OCI-LY3 (cell line): Measurements from ENCODE around the gene COG1.
A peak's percentile ranks its signal among the peaks of the same experiment; 100 is the strongest.

Experiments used
- H2AFZ ChIP-seq: fragments of 200-600, 300-600 bp; shearing (Covaris generic); 2 replicates; pipeline ENCODE4 v1.6.0; 2014; ENCODE audit warnings: antibody characterized with exemption, low read depth, low read length
- H3K27ac ChIP-seq: fragments of 200-600, 300-600 bp; sonication (generic); 2 replicates; pipeline ENCODE4 v1.5.1; 2014; ENCODE audit warnings: mild to moderate bottlenecking, low read length, moderate library complexity, mixed read lengths
- H3K27me3 ChIP-seq: fragments of 200-600, 300-600 bp; sonication (generic); 2 replicates; pipeline ENCODE4 v1.6.1; 2014; ENCODE audit warnings: low read depth, low read length, mixed read lengths
- H3K36me3 ChIP-seq: fragments of 200-600, 300-600 bp; sonication (generic); replicated peaks from 2 replicates; pipeline ENCODE3; 2014; ENCODE audit warnings: low read depth, low read length, mixed read lengths
- H3K4me1 ChIP-seq: fragments of 300-600, 200-600 bp; sonication (generic); 2 replicates; pipeline ENCODE4 v1.6.1; 2014; ENCODE audit warnings: low read length, mixed read lengths
- H3K4me2 ChIP-seq: fragments of 200-600, 300-600 bp; sonication (generic); 2 replicates; pipeline ENCODE4 v1.6.1; 2014; ENCODE audit warnings: low read length, mixed read lengths
- H3K4me3 ChIP-seq: fragments of 300-600, 200-600 bp; sonication (generic); 2 replicates; pipeline ENCODE4 v1.5.1; 2014; ENCODE audit warnings: antibody characterized with exemption, mild to moderate bottlenecking, low read length, moderate library complexity
- H3K79me2 ChIP-seq: fragments of 300-600, 200-600 bp; shearing (Covaris generic); 2 replicates; pipeline ENCODE4 v1.6.1; 2014; ENCODE audit warnings: mild to moderate bottlenecking, low read length, mixed read lengths
- H3K9ac ChIP-seq: fragments of 300-600, 200-600 bp; shearing (Covaris generic); 2 replicates; pipeline ENCODE4 v1.6.0; 2014; ENCODE audit warnings: mild to moderate bottlenecking, low read length, moderate library complexity
- H3K9me3 ChIP-seq: fragments of 200-600, 300-600 bp; shearing (Covaris generic); 2 replicates; pipeline ENCODE4 v1.6.1; 2014; ENCODE audit warnings: low read length, mixed read lengths; ENCODE audit not compliant: insufficient read depth
- H4K20me1 ChIP-seq: fragments of 200-600, 300-600 bp; sonication (generic); 2 replicates; pipeline ENCODE4 v1.6.1; 2016; ENCODE audit warnings: low read length, mixed read lengths; ENCODE audit not compliant: insufficient read depth
- EZH2phosphoT487 ChIP-seq: fragments of 200-600 bp; shearing (Covaris generic); IDR thresholded peaks from 2 replicates; pipeline ENCODE4 v1.6.1; 2018; ENCODE audit warnings: antibody characterized with exemption, mixed run types, low read depth
- TF ChIP-seq, protein P1 (sequence below): fragments of 200-600, 300-600 bp; sonication (generic); IDR thresholded peaks from 2 replicates; pipeline ENCODE4 v1.5.1; 2014; ENCODE audit warnings: antibody characterized with exemption, low read length, low read depth

The COG1 gene

DNA sequence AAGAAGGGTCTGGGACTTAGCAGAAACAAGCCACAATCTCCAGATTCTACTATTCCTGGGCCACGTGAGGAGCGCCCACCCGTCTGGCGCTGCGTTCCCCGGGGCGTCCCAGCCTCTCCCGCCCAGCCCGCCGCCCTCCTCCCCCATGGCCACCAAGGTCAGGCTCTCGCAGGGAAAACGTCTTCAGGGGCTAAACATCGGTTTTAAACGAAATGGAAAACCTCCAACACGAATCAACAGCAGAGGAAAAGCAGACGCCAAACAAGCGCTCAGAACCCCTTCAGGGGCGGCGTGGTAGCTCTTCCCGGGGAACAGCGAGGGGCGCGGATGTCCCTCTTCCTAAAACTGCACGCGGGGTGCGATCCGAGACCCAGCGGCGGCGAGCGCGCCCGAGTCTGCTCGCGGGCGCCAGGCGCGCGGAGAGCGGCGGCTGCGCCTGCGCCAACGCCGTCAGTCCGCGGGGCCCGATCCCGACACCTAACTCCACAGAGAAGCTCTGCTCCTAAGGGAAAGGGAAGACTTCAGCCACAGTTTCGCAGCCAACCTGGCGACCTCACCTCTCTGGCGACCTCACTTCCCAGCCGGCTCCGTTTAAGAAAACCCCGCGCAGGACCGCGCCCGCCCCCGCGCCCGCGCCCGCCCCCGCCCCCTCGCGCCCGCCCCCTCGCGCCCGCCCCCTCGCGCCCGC, 505 bp upstream of the COG1 start:
- H2AFZ ChIP-seq, result peak overlapping the region; percentile 79
- H3K9me3 ChIP-seq, result no peaks in the 10 kb centered on the region
- no peaks in the 10 kb centered on the region for H3K27me3 ChIP-seq
- TF ChIP-seq, protein P1, sequence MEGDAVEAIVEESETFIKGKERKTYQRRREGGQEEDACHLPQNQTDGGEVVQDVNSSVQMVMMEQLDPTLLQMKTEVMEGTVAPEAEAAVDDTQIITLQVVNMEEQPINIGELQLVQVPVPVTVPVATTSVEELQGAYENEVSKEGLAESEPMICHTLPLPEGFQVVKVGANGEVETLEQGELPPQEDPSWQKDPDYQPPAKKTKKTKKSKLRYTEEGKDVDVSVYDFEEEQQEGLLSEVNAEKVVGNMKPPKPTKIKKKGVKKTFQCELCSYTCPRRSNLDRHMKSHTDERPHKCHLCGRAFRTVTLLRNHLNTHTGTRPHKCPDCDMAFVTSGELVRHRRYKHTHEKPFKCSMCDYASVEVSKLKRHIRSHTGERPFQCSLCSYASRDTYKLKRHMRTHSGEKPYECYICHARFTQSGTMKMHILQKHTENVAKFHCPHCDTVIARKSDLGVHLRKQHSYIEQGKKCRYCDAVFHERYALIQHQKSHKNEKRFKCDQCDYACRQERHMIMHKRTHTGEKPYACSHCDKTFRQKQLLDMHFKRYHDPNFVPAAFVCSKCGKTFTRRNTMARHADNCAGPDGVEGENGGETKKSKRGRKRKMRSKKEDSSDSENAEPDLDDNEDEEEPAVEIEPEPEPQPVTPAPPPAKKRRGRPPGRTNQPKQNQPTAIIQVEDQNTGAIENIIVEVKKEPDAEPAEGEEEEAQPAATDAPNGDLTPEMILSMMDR, result no peak
- TF ChIP-seq EZH2phosphoT487, result no peak
- peak overlapping the region; percentile 80 for H3K9ac ChIP-seq
- H3K4me1 ChIP-seq, result peaks cover 13% of the 10 kb centered on the region
- H3K4me2 ChIP-seq, result peak overlapping the region; percentile 87
- H3K36me3 ChIP-seq, result peaks cover 9% of the 10 kb centered on the region
- H3K4me3 ChIP-seq, result peak overlapping the region; percentile 99
- peak overlapping the region; percentile 79 for H3K27ac ChIP-seq
- peaks cover 10% of the 10 kb centered on the region for H3K79me2 ChIP-seq
- no peaks in the 10 kb centered on the region for H4K20me1 ChIP-seq

DNA sequence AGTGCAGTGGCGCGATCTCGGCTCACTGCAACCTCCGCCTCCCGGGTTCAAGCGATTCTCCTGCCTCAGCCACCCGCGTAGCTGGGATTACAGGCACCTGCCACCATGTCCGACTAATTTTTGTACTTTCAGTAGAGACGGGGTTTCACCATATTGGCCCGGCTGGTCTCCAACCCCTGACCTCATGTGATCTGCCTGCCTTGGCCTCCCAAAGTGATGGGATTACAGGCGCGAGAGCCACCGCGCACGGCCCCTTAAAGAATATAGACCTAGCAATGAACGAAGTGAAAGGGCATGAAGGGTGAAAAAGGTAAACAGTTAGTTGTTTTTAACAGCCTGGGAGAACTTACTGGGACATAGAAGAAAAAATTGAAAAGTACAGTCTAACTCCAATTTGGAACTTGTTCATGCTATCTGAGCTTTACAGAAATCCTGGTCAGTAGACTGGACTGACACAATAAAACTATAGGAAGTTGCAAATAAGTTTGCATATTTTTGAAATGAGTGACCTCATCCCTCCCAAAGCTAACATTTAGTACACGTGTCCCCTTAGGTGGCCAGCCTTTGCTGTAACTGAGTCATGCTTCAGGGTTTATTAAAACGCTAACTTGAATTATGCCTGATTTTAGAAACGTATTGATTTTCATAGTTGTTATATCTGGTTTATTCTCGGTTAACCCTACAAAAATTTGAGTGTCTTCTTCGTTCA, 1.8 kb downstream of the COG1 start:
- Histone ChIP-seq H3K9ac (no peak overlapping the region), H3K27me3 (no peaks in the 10 kb centered on the region), H2AFZ (no peak overlapping the region), H3K27ac (no peak overlapping the region), H4K20me1 (no peaks in the 10 kb centered on the region), H3K4me3 (no peak overlapping the region), H3K4me2 (no peak overlapping the region), H3K4me1 (peaks cover 13% of the 10 kb centered on the region), H3K36me3 (peaks cover 28% of the 10 kb centered on the region), H3K79me2 (peaks cover 10% of the 10 kb centered on the region), H3K9me3 (no peaks in the 10 kb centered on the region)
- TF ChIP-seq EZH2phosphoT487, result no peak
- TF ChIP-seq, protein P1, result no peak

DNA sequence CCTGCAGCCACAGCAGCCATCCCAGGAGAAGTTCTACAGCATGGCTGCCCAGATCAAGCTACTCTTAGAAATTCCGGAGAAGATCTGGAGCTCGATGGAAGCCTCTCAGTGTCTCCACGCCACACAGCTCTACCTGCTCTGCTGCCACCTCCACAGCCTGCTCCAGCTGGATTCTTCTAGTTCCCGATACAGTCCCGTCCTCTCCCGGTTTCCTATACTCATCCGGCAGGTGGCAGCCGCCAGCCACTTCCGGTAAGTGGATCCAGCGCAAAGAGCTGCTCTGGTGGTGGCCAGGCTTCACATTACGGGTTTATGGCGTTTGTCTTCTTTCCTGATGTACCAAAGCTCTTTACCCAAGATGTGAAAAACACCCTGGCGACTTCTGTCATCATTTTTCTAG, 3.6 kb downstream of the COG1 start:
- no peak overlapping the region for H3K4me2 ChIP-seq

DNA sequence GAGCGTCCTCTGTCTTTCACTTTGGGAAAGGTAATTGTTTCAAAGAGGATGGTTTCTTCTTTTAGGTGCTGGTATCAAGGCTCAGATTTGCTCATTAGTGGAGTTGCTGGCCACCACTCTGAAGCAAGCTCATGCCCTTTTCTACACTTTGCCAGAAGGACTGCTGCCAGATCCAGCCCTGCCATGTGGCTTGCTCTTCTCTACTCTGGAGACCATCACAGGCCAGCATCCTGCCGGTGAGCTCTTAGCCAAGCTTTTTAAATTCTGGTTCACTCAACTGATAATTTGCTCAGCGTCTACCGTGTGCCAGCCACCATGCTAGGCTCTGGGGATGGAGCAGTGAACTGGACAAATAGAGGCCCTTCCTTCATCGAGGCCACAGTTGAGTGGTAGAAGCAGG, 4.3 kb downstream of the COG1 start:
- Histone ChIP-seq H3K9me3 (no peaks in the 10 kb centered on the region), H3K4me1 (peaks cover 11% of the 10 kb centered on the region), H2AFZ (no peak overlapping the region), H3K36me3 (peaks cover 49% of the 10 kb centered on the region), H4K20me1 (no peaks in the 10 kb centered on the region), H3K27me3 (no peaks in the 10 kb centered on the region), H3K9ac (no peak overlapping the region), H3K27ac (no peak overlapping the region), H3K4me3 (no peak overlapping the region), H3K79me2 (peaks cover 6% of the 10 kb centered on the region), H3K4me2 (no peak overlapping the region)
- TF ChIP-seq, protein P1, result no peak
- no peak for TF ChIP-seq EZH2phosphoT487

More for the DNA sequence above, 3.6 kb downstream of the COG1 start:
- Histone ChIP-seq H3K27ac (no peak overlapping the region), H3K4me1 (peaks cover 11% of the 10 kb centered on the region), H3K79me2 (peaks cover 6% of the 10 kb centered on the region), H3K9me3 (no peaks in the 10 kb centered on the region), H3K36me3 (peaks cover 46% of the 10 kb centered on the region), H3K9ac (no peak overlapping the region), H2AFZ (no peak overlapping the region), H3K27me3 (no peaks in the 10 kb centered on the region), H4K20me1 (no peaks in the 10 kb centered on the region), H3K4me3 (no peak overlapping the region)
- no peak for TF ChIP-seq EZH2phosphoT487
- TF ChIP-seq, protein P1, result no peak
